ENCODE data around the gene HHAT.

The HHAT gene

GRCh38 chr1:210372491-210372890, 43.8 kb downstream of the HHAT start:
- Histone ChIP-seq H3K27ac (ENCODE audit: low read depth, low read length) (0 out of 2 replicates have a peak overlapping the region, but pooled peaks have one; percentile 90), H3K27me3 (ENCODE audit: insufficient read depth, low read length) (no peaks in the 10 kb centered on the region), H3K4me1 (ENCODE audit: control insufficient read depth, insufficient read depth, low read length, unreplicated experiment) (peaks cover 33% of the 10 kb centered on the region), H3K79me2 (ENCODE audit: control insufficient read depth, insufficient read depth, low read length, unreplicated experiment) (no peaks in the 10 kb centered on the region), H3K36me3 (ENCODE audit: insufficient read depth, low read length) (no peaks in the 10 kb centered on the region), H2AFZ (ENCODE audit: low read length, unreplicated experiment) (no peak overlapping the region), H3K4me3 (ENCODE audit: low read depth, low read length) (no peak overlapping the region)

GRCh38 chr1:210372931-210373627, 44.4 kb downstream of the HHAT start:
- Histone ChIP-seq H3K36me3 (ENCODE audit: insufficient read depth, low read length) (no peaks in the 10 kb centered on the region), H3K79me2 (ENCODE audit: control insufficient read depth, insufficient read depth, low read length, unreplicated experiment) (no peaks in the 10 kb centered on the region), H2AFZ (ENCODE audit: low read length, unreplicated experiment) (no peak overlapping the region), H3K4me3 (ENCODE audit: low read depth, low read length) (no peak overlapping the region), H3K27me3 (ENCODE audit: insufficient read depth, low read length) (no peaks in the 10 kb centered on the region), H3K4me1 (ENCODE audit: control insufficient read depth, insufficient read depth, low read length, unreplicated experiment) (peaks cover 39% of the 10 kb centered on the region), H3K27ac (ENCODE audit: low read depth, low read length) (peak overlapping the region; percentile 90)

GRCh38 chr1:210373628-210373877, 44.9 kb downstream of the HHAT start:
- Histone ChIP-seq H3K36me3 (ENCODE audit: insufficient read depth, low read length) (no peaks in the 10 kb centered on the region), H3K4me1 (ENCODE audit: control insufficient read depth, insufficient read depth, low read length, unreplicated experiment) (peaks cover 44% of the 10 kb centered on the region), H3K79me2 (ENCODE audit: control insufficient read depth, insufficient read depth, low read length, unreplicated experiment) (no peaks in the 10 kb centered on the region), H3K27me3 (ENCODE audit: insufficient read depth, low read length) (no peaks in the 10 kb centered on the region), H3K27ac (ENCODE audit: low read depth, low read length) (peak overlapping the region; percentile 90), H2AFZ (ENCODE audit: low read length, unreplicated experiment) (no peak overlapping the region), H3K4me3 (ENCODE audit: low read depth, low read length) (no peak overlapping the region)

DNA sequence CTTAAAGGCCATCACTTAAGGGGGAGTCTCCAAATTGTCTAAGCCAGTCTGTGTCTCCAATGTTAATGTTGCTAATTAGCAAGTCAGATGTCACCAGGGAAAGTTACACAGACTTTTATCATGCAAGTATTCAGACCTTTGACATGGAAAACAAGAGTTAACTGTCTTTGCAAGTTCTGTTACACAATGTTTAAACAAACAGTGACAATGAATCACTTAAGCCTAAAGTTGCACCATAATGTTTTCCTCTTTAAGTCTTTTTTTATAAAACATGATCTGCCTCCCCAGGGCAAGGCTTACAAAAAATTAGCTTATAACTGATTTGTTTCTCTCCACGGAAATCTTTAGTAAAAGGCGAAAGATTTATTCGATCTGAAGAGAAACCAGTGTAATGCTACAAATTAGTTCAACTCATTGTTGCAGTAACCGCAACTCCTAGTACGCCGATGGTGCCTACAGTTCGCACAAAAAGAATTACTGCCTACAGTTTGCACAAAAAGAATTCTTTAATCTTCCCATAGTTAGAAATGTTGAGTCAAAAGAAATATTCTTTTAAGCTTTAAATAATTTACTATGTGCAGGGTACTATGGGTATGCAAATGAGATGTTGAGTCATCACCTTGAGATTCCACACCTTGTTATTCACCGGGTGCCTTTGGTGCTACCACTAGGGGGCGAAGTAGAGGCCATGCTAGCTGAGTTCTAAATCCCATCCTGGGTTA, 45.3 kb downstream of the HHAT start:
- Histone ChIP-seq H3K4me3 (ENCODE audit: low read depth, low read length) (no peak overlapping the region), H3K36me3 (ENCODE audit: insufficient read depth, low read length) (no peaks in the 10 kb centered on the region), H3K4me1 (ENCODE audit: control insufficient read depth, insufficient read depth, low read length, unreplicated experiment) (peaks cover 49% of the 10 kb centered on the region), H3K27ac (ENCODE audit: low read depth, low read length) (peak overlapping the region; percentile 90), H2AFZ (ENCODE audit: low read length, unreplicated experiment) (no peak overlapping the region), H3K79me2 (ENCODE audit: control insufficient read depth, insufficient read depth, low read length, unreplicated experiment) (no peaks in the 10 kb centered on the region), H3K27me3 (ENCODE audit: insufficient read depth, low read length) (no peaks in the 10 kb centered on the region)

DNA sequence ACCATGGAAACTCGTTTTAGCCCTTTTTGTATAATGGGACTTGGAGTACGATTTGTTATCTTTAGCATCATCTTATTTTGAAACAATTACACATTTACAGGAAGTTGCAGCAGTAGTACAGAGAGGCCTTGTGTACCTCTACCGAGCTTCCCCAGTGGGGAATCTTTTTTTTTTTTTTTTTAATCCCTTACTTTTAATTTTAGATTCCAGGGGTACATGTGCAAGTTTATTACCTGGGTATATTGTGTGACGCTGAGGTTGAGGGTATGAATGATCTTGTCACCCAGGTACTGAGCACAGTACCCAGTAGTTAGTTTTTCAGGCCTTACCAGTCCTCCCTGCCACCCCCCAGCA, 45.9 kb downstream of the HHAT start:
- peak overlapping the region; percentile 90 for H3K27ac ChIP-seq (ENCODE audit: low read depth, low read length)
- H3K27me3 ChIP-seq (ENCODE audit: insufficient read depth, low read length): no peaks in the 10 kb centered on the region
- H3K79me2 ChIP-seq (ENCODE audit: control insufficient read depth, insufficient read depth, low read length, unreplicated experiment): no peaks in the 10 kb centered on the region
- no peak overlapping the region for H3K4me3 ChIP-seq (ENCODE audit: low read depth, low read length)
- H3K36me3 ChIP-seq (ENCODE audit: insufficient read depth, low read length): no peaks in the 10 kb centered on the region
- no peak overlapping the region for H2AFZ ChIP-seq (ENCODE audit: low read length, unreplicated experiment)
- peaks cover 50% of the 10 kb centered on the region for H3K4me1 ChIP-seq (ENCODE audit: control insufficient read depth, insufficient read depth, low read length, unreplicated experiment)

- no peaks in the 10 kb centered on the region for H3K36me3 ChIP-seq (ENCODE audit: insufficient read depth, low read length)
- H3K4me3 ChIP-seq (ENCODE audit: low read depth, low read length): no peak overlapping the region
- peak overlapping the region; percentile 39; the same call in 1 of the 2 replicates for H3K27ac ChIP-seq (ENCODE audit: low read depth, low read length)
- H3K27me3 ChIP-seq (ENCODE audit: insufficient read depth, low read length): no peaks in the 10 kb centered on the region
- no peak overlapping the region for H2AFZ ChIP-seq (ENCODE audit: low read length, unreplicated experiment)
- H3K4me1 ChIP-seq (ENCODE audit: control insufficient read depth, insufficient read depth, low read length, unreplicated experiment): peaks cover 50% of the 10 kb centered on the region
- no peaks in the 10 kb centered on the region for H3K79me2 ChIP-seq (ENCODE audit: control insufficient read depth, insufficient read depth, low read length, unreplicated experiment)
These were observed 48.2 kb downstream of the HHAT start for GRCh38 chr1:210376836-210377372.

DNA sequence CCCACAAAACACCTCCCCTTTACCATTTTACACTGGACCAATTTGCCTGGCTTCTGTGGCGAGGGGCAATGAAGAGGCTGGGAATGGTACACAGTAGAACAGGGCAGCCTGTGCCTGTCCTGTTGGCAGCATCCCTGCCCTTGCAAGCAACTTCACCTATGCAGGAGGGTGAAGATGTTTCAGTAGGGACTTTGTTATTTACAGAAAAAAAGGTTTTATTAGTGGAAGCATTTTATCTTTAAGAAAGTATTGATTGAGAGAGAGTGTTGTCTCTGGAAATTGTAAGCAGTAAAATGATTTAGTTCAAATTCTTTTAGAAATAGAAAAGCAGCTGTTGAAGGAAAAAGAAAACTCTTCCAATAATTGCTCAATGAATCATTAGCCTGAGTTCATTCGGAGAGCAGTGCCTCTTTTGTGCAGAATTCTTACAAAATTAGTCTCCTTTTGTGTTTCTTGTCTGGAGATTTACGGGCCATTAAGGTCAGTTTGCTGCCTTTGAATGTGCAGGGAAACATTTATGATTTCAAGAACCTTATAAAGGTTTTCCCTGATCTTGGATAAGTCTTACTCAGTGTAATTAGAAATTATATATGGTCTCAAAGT, 49.1 kb downstream of the HHAT start:
- peaks cover 49% of the 10 kb centered on the region for H3K4me1 ChIP-seq (ENCODE audit: control insufficient read depth, insufficient read depth, low read length, unreplicated experiment)
- H3K36me3 ChIP-seq (ENCODE audit: insufficient read depth, low read length): no peaks in the 10 kb centered on the region
- H3K27me3 ChIP-seq (ENCODE audit: insufficient read depth, low read length): no peaks in the 10 kb centered on the region
- H2AFZ ChIP-seq (ENCODE audit: low read length, unreplicated experiment): peak overlapping the region; percentile 19
- H3K27ac ChIP-seq (ENCODE audit: low read depth, low read length): peak overlapping the region; percentile 39
- H3K4me3 ChIP-seq (ENCODE audit: low read depth, low read length): no peak overlapping the region
- H3K79me2 ChIP-seq (ENCODE audit: control insufficient read depth, insufficient read depth, low read length, unreplicated experiment): no peaks in the 10 kb centered on the region

GRCh38 chr1:210378736-210379135, 50.0 kb downstream of the HHAT start:
- Histone ChIP-seq H3K36me3 (ENCODE audit: insufficient read depth, low read length) (no peaks in the 10 kb centered on the region), H3K4me1 (ENCODE audit: control insufficient read depth, insufficient read depth, low read length, unreplicated experiment) (peaks cover 41% of the 10 kb centered on the region), H3K4me3 (ENCODE audit: low read depth, low read length) (no peak overlapping the region), H3K79me2 (ENCODE audit: control insufficient read depth, insufficient read depth, low read length, unreplicated experiment) (no peaks in the 10 kb centered on the region), H3K27me3 (ENCODE audit: insufficient read depth, low read length) (no peaks in the 10 kb centered on the region), H3K27ac (ENCODE audit: low read depth, low read length) (peak overlapping the region; percentile 39; the same call in 1 of the 2 replicates), H2AFZ (ENCODE audit: low read length, unreplicated experiment) (peak overlapping the region; percentile 15)

DNA sequence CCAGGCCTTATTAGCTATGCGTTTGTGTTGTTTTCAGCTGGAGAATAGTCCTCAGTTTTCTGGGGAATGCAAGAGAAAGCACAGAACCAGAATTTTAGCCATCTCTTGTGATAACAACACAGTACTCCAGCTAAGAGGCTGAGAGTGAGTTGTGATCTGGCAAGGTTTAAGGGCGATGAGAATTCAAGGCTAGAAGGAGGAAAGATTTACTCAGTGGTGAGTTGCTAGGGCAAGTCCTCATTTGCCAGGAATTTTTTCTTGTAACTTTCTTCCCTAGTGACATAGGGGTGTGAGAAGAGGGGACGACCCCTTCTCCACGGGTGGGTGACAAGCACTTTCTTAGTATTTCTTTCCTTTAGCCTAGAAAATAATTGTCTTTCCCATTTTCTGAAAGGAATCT, 53.2 kb downstream of the HHAT start:
- no peak overlapping the region for H2AFZ ChIP-seq (ENCODE audit: low read length, unreplicated experiment)
- no peaks in the 10 kb centered on the region for H3K79me2 ChIP-seq (ENCODE audit: control insufficient read depth, insufficient read depth, low read length, unreplicated experiment)
- H3K4me1 ChIP-seq (ENCODE audit: control insufficient read depth, insufficient read depth, low read length, unreplicated experiment): peaks cover 30% of the 10 kb centered on the region
- no peak overlapping the region for H3K27ac ChIP-seq (ENCODE audit: low read depth, low read length)
- no peaks in the 10 kb centered on the region for H3K27me3 ChIP-seq (ENCODE audit: insufficient read depth, low read length)
- H3K36me3 ChIP-seq (ENCODE audit: insufficient read depth, low read length): no peaks in the 10 kb centered on the region
- no peak overlapping the region for H3K4me3 ChIP-seq (ENCODE audit: low read depth, low read length)

- peaks cover 8% of the 10 kb centered on the region for H3K4me1 ChIP-seq (ENCODE audit: control insufficient read depth, insufficient read depth, low read length, unreplicated experiment)
- peak overlapping the region; percentile 15 for H2AFZ ChIP-seq (ENCODE audit: low read length, unreplicated experiment)
- no peaks in the 10 kb centered on the region for H3K79me2 ChIP-seq (ENCODE audit: control insufficient read depth, insufficient read depth, low read length, unreplicated experiment)
- H3K27ac ChIP-seq (ENCODE audit: low read depth, low read length): no peak overlapping the region
- H3K4me3 ChIP-seq (ENCODE audit: low read depth, low read length): no peak overlapping the region
- no peaks in the 10 kb centered on the region for H3K36me3 ChIP-seq (ENCODE audit: insufficient read depth, low read length)
- H3K27me3 ChIP-seq (ENCODE audit: insufficient read depth, low read length): no peaks in the 10 kb centered on the region
These were observed 55.9 kb downstream of the HHAT start for GRCh38 chr1:210384625-210385024.

GRCh38 chr1:210385228-210385627, 56.5 kb downstream of the HHAT start:
- H3K36me3 ChIP-seq (ENCODE audit: insufficient read depth, low read length): no peaks in the 10 kb centered on the region
- H3K4me3 ChIP-seq (ENCODE audit: low read depth, low read length): no peak overlapping the region
- no peaks in the 10 kb centered on the region for H3K79me2 ChIP-seq (ENCODE audit: control insufficient read depth, insufficient read depth, low read length, unreplicated experiment)
- no peaks in the 10 kb centered on the region for H3K27me3 ChIP-seq (ENCODE audit: insufficient read depth, low read length)
- no peak overlapping the region for H3K27ac ChIP-seq (ENCODE audit: low read depth, low read length)
- peaks cover 8% of the 10 kb centered on the region for H3K4me1 ChIP-seq (ENCODE audit: control insufficient read depth, insufficient read depth, low read length, unreplicated experiment)
- H2AFZ ChIP-seq (ENCODE audit: low read length, unreplicated experiment): no peak overlapping the region

All from ACC112 (cell line).